Hindlimb muscle (tissue), 1 donor: ENCODE data around the gene APLP1. TPM values are rescaled to one million over a fixed set of nuclear protein-coding genes. Genes with fewer than 3 reads are reported as not detected.
"Not testable (repeated sequence)": the region's sequence is repeated elsewhere in the genome, so short reads cannot be mapped to it uniquely, and the experiment has no call there.

Experiments used
- DNase-seq: peaks from one replicate; pipeline ENCODE4 v3.0.0-alpha.2; 2013
- polyA plus RNA-seq: library from polyadenylated mRNA; unstranded; fragments of 120-200 nt; gene quantifications from one replicate; pipeline ENCODE4 v1.2.1, GENCODE V29; 2013; ENCODE audit not compliant: insufficient read length

The APLP1 gene
- polyA plus RNA-seq, 1 donor = 6.2 TPM

GRCh38 chr19:35852029-35852780, 16.2 kb upstream of the APLP1 start, which contains the start of gene NPHS1:
NPHS1 (minus strand) TSS chr19:35852504; CDS start chr19:35851837, 667 bp downstream.
- DNase-seq = no peak

GRCh38 chr19:35853038-35853756, 15.2 kb upstream of the APLP1 start:
- DNase-seq = no peak

DNA sequence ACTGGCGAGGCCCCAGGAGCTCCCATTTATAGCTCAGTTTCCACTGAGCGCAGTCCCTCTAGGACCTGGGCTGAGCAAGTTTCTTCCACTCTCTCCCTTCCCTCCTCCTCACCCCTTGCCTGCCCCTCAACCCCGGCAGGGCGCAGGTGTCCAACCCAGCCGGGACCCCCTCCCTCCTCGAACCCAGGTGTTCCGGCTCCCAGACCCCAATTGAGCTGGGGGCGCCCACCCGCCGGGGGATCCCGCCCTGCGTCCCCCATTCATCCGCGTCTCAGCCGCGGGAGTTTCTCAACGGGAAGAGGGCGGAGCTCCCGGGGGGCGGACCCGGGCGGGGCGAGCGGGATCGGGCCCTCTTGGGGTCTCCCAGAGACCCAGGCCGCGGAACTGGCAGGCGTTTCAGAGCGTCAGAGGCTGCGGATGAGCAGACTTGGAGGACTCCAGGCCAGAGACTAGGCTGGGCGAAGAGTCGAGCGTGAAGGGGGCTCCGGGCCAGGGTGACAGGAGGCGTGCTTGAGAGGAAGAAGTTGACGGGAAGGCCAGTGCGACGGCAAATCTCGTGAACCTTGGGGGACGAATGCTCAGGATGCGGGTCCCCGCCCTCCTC, 11.7 kb upstream of the APLP1 start, which contains the start of gene KIRREL2:
KIRREL2 (plus strand) TSS at position 366 of the 604 bp plus-strand sequence; CDS start at position 575, 209 bp downstream.
- no peak for DNase-seq

DNA sequence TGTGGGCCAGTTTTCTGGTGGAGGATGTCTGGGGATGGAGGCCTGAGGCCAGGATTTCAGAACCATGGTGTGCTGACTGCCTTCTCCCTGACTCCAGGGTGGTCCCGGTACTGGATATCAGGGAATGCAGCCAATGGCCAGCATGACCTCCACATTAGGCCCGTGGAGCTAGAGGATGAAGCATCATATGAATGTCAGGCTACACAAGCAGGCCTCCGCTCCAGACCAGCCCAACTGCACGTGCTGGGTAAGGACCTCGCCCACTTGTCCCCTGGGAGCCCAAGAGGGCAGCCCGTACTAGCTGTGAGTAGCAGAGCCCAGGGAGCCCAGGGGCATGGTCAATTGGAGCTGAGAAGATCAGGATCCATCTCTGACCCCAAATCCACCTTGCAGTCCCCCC, 10.1 kb upstream of the APLP1 start:
- DNase-seq = no peak

- no peak for DNase-seq
Observed at GRCh38 chr19:35859414-35859813, 9.0 kb upstream of the APLP1 start.

- no peak for DNase-seq
Observed at GRCh38 chr19:35860436-35860817, 7.9 kb upstream of the APLP1 start.

- no peak for DNase-seq
Observed at GRCh38 chr19:35860818-35861639, 7.3 kb upstream of the APLP1 start.

- no peak for DNase-seq
Observed at GRCh38 chr19:35861640-35862160, 6.7 kb upstream of the APLP1 start.

GRCh38 chr19:35862528-35862927, 5.8 kb upstream of the APLP1 start:
- DNase-seq = no peak

DNA sequence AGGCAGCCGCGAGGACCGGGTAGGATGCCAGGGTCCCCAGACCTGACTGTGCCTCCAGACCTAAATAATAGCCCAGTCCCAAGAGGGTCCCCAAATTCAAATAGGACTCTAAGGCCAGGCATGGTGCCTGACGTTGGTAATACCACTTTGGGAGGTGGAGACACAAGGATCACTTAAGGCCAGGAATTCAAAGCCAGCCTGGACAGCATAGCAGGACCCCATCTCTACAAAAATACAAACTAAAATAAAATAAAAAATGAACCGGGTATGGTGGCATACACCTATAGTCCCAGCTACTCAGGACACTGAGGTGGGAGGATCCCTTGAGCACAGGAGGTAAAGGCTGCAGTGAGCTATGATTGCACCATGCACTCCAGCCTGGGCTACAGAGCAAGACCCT, 5.4 kb upstream of the APLP1 start:
- no peak for DNase-seq

DNA sequence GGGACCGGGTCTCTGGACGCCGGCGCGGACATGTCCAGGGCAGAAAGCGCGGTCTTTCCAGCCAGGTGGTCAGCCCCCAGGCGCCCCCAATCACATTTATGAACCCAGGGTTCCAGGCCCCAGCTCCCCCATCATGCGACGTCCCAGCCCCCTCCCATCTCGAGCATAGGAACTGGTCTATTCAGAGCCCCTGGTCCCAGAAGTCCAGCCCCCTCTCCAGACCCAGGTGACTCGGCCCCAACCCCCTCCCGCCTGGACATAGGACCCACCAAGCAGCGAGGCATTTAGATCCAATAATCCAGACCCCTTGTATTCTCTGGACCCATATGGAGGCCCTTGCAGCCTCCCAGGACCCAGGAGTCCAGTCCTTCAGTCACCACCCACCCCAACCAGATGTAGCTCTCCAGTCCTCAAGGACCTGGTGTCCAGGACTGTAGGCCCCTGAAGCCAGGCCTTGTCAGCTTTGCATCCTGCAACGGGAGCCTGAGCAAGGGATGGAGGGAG, 501 bp downstream of the APLP1 start:
- no peak for DNase-seq

- DNase-seq = no peak
Observed at GRCh38 chr19:35869327-35870123, 1.2 kb downstream of the APLP1 start.

DNA sequence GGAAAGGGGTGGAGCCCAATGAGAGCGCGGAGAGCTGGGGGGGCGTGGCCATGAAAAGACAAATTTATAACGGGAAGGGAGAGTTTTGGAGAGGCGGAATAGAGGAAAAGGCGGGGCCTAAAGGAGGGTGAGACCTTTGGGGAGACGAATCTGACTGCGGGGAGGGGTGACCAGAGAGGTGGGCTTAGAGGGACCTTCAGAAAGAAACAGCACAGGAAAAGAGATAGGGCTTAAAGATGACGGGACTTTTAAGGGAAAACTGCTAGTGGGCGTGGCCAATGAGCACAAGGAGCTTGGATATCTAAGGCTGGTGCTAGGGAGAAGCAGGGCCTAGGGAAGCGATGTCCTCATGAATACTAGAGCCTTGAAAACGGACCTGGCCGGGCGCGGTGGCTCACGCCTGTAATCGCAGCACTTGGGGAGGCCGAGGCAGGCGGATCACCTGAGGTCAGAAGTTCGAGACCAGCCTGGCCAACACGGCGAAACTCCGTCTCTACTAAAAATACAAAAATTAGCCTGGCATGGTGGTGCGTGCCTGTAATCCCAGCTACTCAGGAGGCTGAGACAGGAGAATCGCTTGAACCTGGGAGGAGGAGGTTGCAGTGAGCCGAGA, 1.9 kb downstream of the APLP1 start:
- DNase-seq = not testable (repeated sequence)

DNA sequence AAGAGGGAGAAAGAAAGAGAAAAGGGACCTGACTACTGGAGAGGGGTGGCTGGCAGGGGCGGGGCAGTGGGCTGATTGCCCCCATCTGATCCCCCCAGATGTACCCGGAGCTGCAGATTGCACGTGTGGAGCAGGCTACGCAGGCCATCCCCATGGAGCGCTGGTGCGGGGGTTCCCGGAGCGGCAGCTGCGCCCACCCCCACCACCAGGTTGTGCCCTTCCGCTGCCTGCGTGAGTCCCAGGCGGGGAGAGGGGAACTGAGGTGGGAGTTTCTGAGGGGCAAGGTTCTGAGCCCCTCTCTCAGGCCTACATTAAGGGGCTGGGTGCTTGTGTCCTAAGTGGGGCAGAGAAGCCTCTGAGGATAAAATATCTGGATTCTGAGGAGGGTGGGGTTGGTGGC, 2.4 kb downstream of the APLP1 start:
- no peak for DNase-seq

DNA sequence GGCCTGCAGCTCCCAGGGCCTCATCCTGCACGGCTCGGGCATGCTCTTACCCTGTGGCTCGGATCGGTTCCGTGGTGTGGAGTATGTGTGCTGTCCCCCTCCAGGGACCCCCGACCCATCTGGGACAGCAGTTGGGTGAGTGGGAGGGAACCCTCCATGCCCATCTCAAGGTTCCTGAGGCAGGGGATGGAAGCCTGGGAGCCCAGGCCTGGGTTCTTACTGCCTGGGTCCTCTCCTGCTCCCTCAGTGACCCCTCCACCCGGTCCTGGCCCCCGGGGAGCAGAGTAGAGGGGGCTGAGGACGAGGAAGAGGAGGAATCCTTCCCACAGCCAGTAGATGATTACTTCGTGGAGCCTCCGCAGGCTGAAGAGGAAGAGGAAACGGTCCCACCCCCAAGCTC, 3.2 kb downstream of the APLP1 start:
- no peak for DNase-seq

GRCh38 chr19:35872180-35872579, 3.8 kb downstream of the APLP1 start:
- no peak for DNase-seq

DNA sequence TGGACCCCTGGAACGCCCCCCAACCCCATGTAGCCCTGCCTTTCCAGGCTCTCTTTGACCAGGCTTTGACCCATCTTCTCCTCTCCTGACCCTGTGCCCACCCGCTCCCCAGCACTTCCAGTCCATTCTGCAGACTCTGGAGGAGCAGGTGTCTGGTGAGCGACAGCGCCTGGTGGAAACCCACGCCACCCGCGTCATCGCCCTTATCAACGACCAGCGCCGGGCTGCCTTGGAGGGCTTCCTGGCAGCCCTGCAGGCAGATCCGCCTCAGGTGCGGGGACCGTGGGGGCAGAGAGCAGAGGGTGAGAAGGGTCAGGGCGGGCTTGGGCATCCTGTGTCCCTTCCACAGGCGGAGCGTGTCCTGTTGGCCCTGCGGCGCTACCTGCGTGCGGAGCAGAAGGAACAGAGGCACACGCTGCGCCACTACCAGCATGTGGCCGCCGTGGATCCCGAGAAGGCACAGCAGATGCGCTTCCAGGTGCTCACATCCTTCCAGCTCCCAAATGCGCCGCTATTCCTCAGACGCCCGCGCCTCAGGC, 6.1 kb downstream of the APLP1 start:
- DNase-seq = no peak

GRCh38 chr19:35879068-35879467, 10.7 kb downstream of the APLP1 start:
- DNase-seq = no peak

DNA sequence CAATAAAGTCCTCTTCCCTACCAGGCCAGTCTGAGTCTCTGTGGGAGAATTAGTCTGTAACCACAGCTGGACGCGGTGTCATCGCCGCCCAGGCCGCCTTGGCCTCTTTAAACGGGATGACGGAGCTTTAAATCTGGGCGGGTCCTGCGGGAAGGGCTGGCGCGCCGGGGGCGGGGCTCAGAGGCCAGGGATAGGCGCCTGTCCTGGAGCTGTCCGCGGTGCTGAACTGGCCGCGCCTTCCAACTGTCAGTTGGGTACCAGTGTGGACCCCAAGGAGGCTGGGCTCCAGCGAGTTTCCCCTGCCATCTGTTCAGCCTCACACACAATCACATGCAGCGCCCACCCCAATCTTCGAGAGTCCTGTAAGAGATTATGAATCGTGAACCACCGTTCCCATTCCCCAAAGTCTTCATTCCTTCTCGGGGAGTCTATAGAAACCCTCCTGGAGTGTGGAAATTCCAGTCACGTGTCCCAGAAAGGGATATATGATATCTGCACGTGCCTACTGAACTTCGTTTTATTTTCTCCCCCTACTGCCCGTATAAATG, 11.5 kb downstream of the APLP1 start:
- peak; percentile 87 for DNase-seq
